CMK (cell line): ENCODE results near the gene PCBP4.
"Not testable (repeated sequence)": the region's sequence is repeated elsewhere in the genome, so short reads cannot be mapped to it uniquely, and the experiment has no call there.

Experiments used
- DNase-seq: peaks from one replicate; pipeline ENCODE4 v3.0.0-alpha.2; 2010; ENCODE audit warnings: low read depth

The PCBP4 gene

GRCh38 chr3:51938780-51939425 lies 28.4 kb downstream of the PCBP4 start:
- DNase-seq = no peak

- DNase-seq = no peak
Measured at GRCh38 chr3:51937611-51938450, 29.4 kb downstream of the PCBP4 start.

- DNase-seq = no peak
Measured at GRCh38 chr3:51937014-51937413, 30.2 kb downstream of the PCBP4 start.

- no peak for DNase-seq
Measured at GRCh38 chr3:51935886-51936755, 31.1 kb downstream of the PCBP4 start.

GRCh38 chr3:51934991-51935885 lies 32.0 kb downstream of the PCBP4 start:
- DNase-seq = no peak

- no peak for DNase-seq
Measured at GRCh38 chr3:51934139-51934850, 33.0 kb downstream of the PCBP4 start.

- DNase-seq = no peak
Measured at GRCh38 chr3:51933471-51934138, 33.6 kb downstream of the PCBP4 start.

GRCh38 chr3:51932471-51933370 lies 34.5 kb downstream of the PCBP4 start:
- no peak for DNase-seq

GRCh38 chr3:51931756-51932155 lies 35.5 kb downstream of the PCBP4 start:
- DNase-seq = no peak

- no peak for DNase-seq
Measured at GRCh38 chr3:51930439-51930838, 36.8 kb downstream of the PCBP4 start.

GRCh38 chr3:51929420-51930003 lies 37.7 kb downstream of the PCBP4 start:
- no peak for DNase-seq

- DNase-seq = not testable (repeated sequence)
Measured at GRCh38 chr3:51928981-51929380, 38.3 kb downstream of the PCBP4 start.

- no peak for DNase-seq
Measured at GRCh38 chr3:51928438-51928837, 38.8 kb downstream of the PCBP4 start.

GRCh38 chr3:51927061-51927977 lies 39.9 kb downstream of the PCBP4 start:
- DNase-seq = no peak

- DNase-seq = no peak
Measured at GRCh38 chr3:51921081-51921578, 46.1 kb downstream of the PCBP4 start.

- no peak for DNase-seq
Measured at GRCh38 chr3:51916418-51916817, 50.8 kb downstream of the PCBP4 start.

- DNase-seq = no peak
Measured at GRCh38 chr3:51908026-51908425, 59.2 kb downstream of the PCBP4 start.
